ENCODE measurements around the gene CRHBP. TPM values are rescaled to one million over a fixed set of nuclear protein-coding genes. Genes with fewer than 3 reads are reported as not detected.

Gene CRHBP
- total RNA-seq, 1 experiment from 2014 or later: 27.8 TPM

GRCh38 chr5:76964060-76964459 lies 11.2 kb downstream of the CRHBP start:
- Histone ChIP-seq H3K79me2 (ENCODE audit: low read length) (no peaks in the 10 kb centered on the region), H4K20me1 (ENCODE audit: insufficient read depth, low read depth, low read length) (no peaks in the 10 kb centered on the region), H3K4me1 (ENCODE audit: low read length) (peaks cover 16% of the 10 kb centered on the region), H3K9me3 (ENCODE audit: low read length) (no peaks in the 10 kb centered on the region), H3K36me3 (ENCODE audit: insufficient read depth, low read length) (no peaks in the 10 kb centered on the region; the same call in 1 of the 2 replicates), H3K4me3 (ENCODE audit: low read length) (no peak overlapping the region), H3K9me2 (replicated peaks; ENCODE audit: insufficient read depth, low read length) (no peaks in the 10 kb centered on the region), H3K9ac (ENCODE audit: low read length) (no peak overlapping the region), H3K4me2 (ENCODE audit: low read depth, low read length, poor library complexity, severe bottlenecking) (no peak overlapping the region), H3K27ac (ENCODE audit: low read length) (no peak overlapping the region), H2AFZ (ENCODE audit: low read length) (no peak overlapping the region), H3K27me3 (ENCODE audit: low read length) (no peaks in the 10 kb centered on the region)
- DNase-seq: no peak

- H3K4me1 ChIP-seq (ENCODE audit: low read length): no peaks in the 10 kb centered on the region
- no peaks in the 10 kb centered on the region for H3K79me2 ChIP-seq (ENCODE audit: low read length)
- no peak overlapping the region for H3K27ac ChIP-seq (ENCODE audit: low read length)
- H3K36me3 ChIP-seq (ENCODE audit: insufficient read depth, low read length): 0 out of 2 replicates have a peak, but pooled peaks cover 3% of the 10 kb centered on the region
- no peak overlapping the region for H3K4me2 ChIP-seq (ENCODE audit: low read depth, low read length, poor library complexity, severe bottlenecking)
- no peak overlapping the region for H2AFZ ChIP-seq (ENCODE audit: low read length)
- H3K27me3 ChIP-seq (ENCODE audit: low read length): no peaks in the 10 kb centered on the region
- H3K9ac ChIP-seq (ENCODE audit: low read length): no peak overlapping the region; the same call in 1 of the 2 replicates
- no peaks in the 10 kb centered on the region for H3K9me2 ChIP-seq (replicated peaks; ENCODE audit: insufficient read depth, low read length)
- H3K9me3 ChIP-seq (ENCODE audit: low read length): no peaks in the 10 kb centered on the region
- no peak overlapping the region for H3K4me3 ChIP-seq (ENCODE audit: low read length)
- DNase-seq: no peak
- H4K20me1 ChIP-seq (ENCODE audit: insufficient read depth, low read depth, low read length): no peaks in the 10 kb centered on the region
Measured at GRCh38 chr5:76971511-76971910, 18.7 kb downstream of the CRHBP start.

GRCh38 chr5:76972689-76973088 lies 19.8 kb downstream of the CRHBP start:
- H3K4me1 ChIP-seq (ENCODE audit: low read length): no peaks in the 10 kb centered on the region
- H3K9me2 ChIP-seq (replicated peaks; ENCODE audit: insufficient read depth, low read length): no peaks in the 10 kb centered on the region
- no peak overlapping the region for H3K4me3 ChIP-seq (ENCODE audit: low read length)
- no peak overlapping the region for H3K27ac ChIP-seq (ENCODE audit: low read length)
- no peaks in the 10 kb centered on the region for H4K20me1 ChIP-seq (ENCODE audit: insufficient read depth, low read depth, low read length)
- H3K27me3 ChIP-seq (ENCODE audit: low read length): no peaks in the 10 kb centered on the region
- H3K79me2 ChIP-seq (ENCODE audit: low read length): no peaks in the 10 kb centered on the region
- no peak overlapping the region for H3K9ac ChIP-seq (ENCODE audit: low read length)
- H2AFZ ChIP-seq (ENCODE audit: low read length): no peak overlapping the region
- DNase-seq: no peak
- H3K9me3 ChIP-seq (ENCODE audit: low read length): no peaks in the 10 kb centered on the region
- H3K4me2 ChIP-seq (ENCODE audit: low read depth, low read length, poor library complexity, severe bottlenecking): no peak overlapping the region
- H3K36me3 ChIP-seq (ENCODE audit: insufficient read depth, low read length): 0 out of 2 replicates have a peak, but pooled peaks cover 3% of the 10 kb centered on the region

- Histone ChIP-seq H2AFZ (ENCODE audit: low read length) (no peak overlapping the region), H3K27me3 (ENCODE audit: low read length) (no peaks in the 10 kb centered on the region), H3K36me3 (ENCODE audit: insufficient read depth, low read length) (0 out of 2 replicates have a peak, but pooled peaks cover 3% of the 10 kb centered on the region), H3K4me2 (ENCODE audit: low read depth, low read length, poor library complexity, severe bottlenecking) (no peak overlapping the region), H3K9me2 (replicated peaks; ENCODE audit: insufficient read depth, low read length) (no peaks in the 10 kb centered on the region), H4K20me1 (ENCODE audit: insufficient read depth, low read depth, low read length) (no peaks in the 10 kb centered on the region), H3K9ac (ENCODE audit: low read length) (no peak overlapping the region), H3K79me2 (ENCODE audit: low read length) (no peaks in the 10 kb centered on the region), H3K4me3 (ENCODE audit: low read length) (no peak overlapping the region), H3K27ac (ENCODE audit: low read length) (no peak overlapping the region), H3K9me3 (ENCODE audit: low read length) (no peaks in the 10 kb centered on the region), H3K4me1 (ENCODE audit: low read length) (no peaks in the 10 kb centered on the region)
- DNase-seq: no peak
Measured at GRCh38 chr5:76974785-76975184, 21.9 kb downstream of the CRHBP start.

GRCh38 chr5:76978869-76979268 lies 26.0 kb downstream of the CRHBP start:
- Histone ChIP-seq H3K4me3 (ENCODE audit: low read length) (no peak overlapping the region), H4K20me1 (ENCODE audit: insufficient read depth, low read depth, low read length) (no peaks in the 10 kb centered on the region), H3K9me3 (ENCODE audit: low read length) (no peaks in the 10 kb centered on the region), H3K4me1 (ENCODE audit: low read length) (no peaks in the 10 kb centered on the region), H2AFZ (ENCODE audit: low read length) (no peak overlapping the region), H3K9ac (ENCODE audit: low read length) (no peak overlapping the region), H3K27ac (ENCODE audit: low read length) (no peak overlapping the region), H3K36me3 (ENCODE audit: insufficient read depth, low read length) (0 out of 2 replicates have a peak, but pooled peaks cover 3% of the 10 kb centered on the region), H3K79me2 (ENCODE audit: low read length) (no peaks in the 10 kb centered on the region), H3K9me2 (replicated peaks; ENCODE audit: insufficient read depth, low read length) (no peaks in the 10 kb centered on the region), H3K27me3 (ENCODE audit: low read length) (no peaks in the 10 kb centered on the region), H3K4me2 (ENCODE audit: low read depth, low read length, poor library complexity, severe bottlenecking) (no peak overlapping the region)
- DNase-seq: no peak

- no peaks in the 10 kb centered on the region for H3K79me2 ChIP-seq (ENCODE audit: low read length)
- H3K27ac ChIP-seq (ENCODE audit: low read length): no peak overlapping the region
- no peaks in the 10 kb centered on the region for H3K27me3 ChIP-seq (ENCODE audit: low read length)
- H4K20me1 ChIP-seq (ENCODE audit: insufficient read depth, low read depth, low read length): no peaks in the 10 kb centered on the region
- 0 out of 2 replicates have a peak, but pooled peaks cover 3% of the 10 kb centered on the region for H3K36me3 ChIP-seq (ENCODE audit: insufficient read depth, low read length)
- DNase-seq: no peak
- H3K9ac ChIP-seq (ENCODE audit: low read length): no peak overlapping the region
- H2AFZ ChIP-seq (ENCODE audit: low read length): no peak overlapping the region
- H3K4me1 ChIP-seq (ENCODE audit: low read length): no peaks in the 10 kb centered on the region
- no peaks in the 10 kb centered on the region for H3K9me2 ChIP-seq (replicated peaks; ENCODE audit: insufficient read depth, low read length)
- no peak overlapping the region for H3K4me3 ChIP-seq (ENCODE audit: low read length)
- no peaks in the 10 kb centered on the region for H3K9me3 ChIP-seq (ENCODE audit: low read length)
- no peak overlapping the region for H3K4me2 ChIP-seq (ENCODE audit: low read depth, low read length, poor library complexity, severe bottlenecking)
Measured at GRCh38 chr5:76980518-76981144, 27.8 kb downstream of the CRHBP start.

- no peak overlapping the region for H3K4me3 ChIP-seq (ENCODE audit: low read length)
- H3K9ac ChIP-seq (ENCODE audit: low read length): no peak overlapping the region
- H3K27me3 ChIP-seq (ENCODE audit: low read length): no peaks in the 10 kb centered on the region
- H3K4me2 ChIP-seq (ENCODE audit: low read depth, low read length, poor library complexity, severe bottlenecking): no peak overlapping the region
- no peak for DNase-seq
- no peaks in the 10 kb centered on the region for H3K9me2 ChIP-seq (replicated peaks; ENCODE audit: insufficient read depth, low read length)
- H3K27ac ChIP-seq (ENCODE audit: low read length): no peak overlapping the region
- H3K9me3 ChIP-seq (ENCODE audit: low read length): no peaks in the 10 kb centered on the region
- H3K79me2 ChIP-seq (ENCODE audit: low read length): no peaks in the 10 kb centered on the region
- no peak overlapping the region for H2AFZ ChIP-seq (ENCODE audit: low read length)
- no peaks in the 10 kb centered on the region for H3K36me3 ChIP-seq (ENCODE audit: insufficient read depth, low read length)
- H3K4me1 ChIP-seq (ENCODE audit: low read length): no peaks in the 10 kb centered on the region
- H4K20me1 ChIP-seq (ENCODE audit: insufficient read depth, low read depth, low read length): no peaks in the 10 kb centered on the region
Measured at GRCh38 chr5:76982450-76982849, 29.6 kb downstream of the CRHBP start.

GRCh38 chr5:76983468-76983867 lies 30.6 kb downstream of the CRHBP start:
- H3K4me2 ChIP-seq (ENCODE audit: low read depth, low read length, poor library complexity, severe bottlenecking): no peak overlapping the region
- H3K27me3 ChIP-seq (ENCODE audit: low read length): no peaks in the 10 kb centered on the region
- H3K9me2 ChIP-seq (replicated peaks; ENCODE audit: insufficient read depth, low read length): no peaks in the 10 kb centered on the region
- H3K9ac ChIP-seq (ENCODE audit: low read length): no peak overlapping the region
- H3K9me3 ChIP-seq (ENCODE audit: low read length): no peaks in the 10 kb centered on the region
- no peaks in the 10 kb centered on the region for H3K79me2 ChIP-seq (ENCODE audit: low read length)
- no peak for DNase-seq
- no peak overlapping the region for H3K27ac ChIP-seq (ENCODE audit: low read length)
- H3K36me3 ChIP-seq (ENCODE audit: insufficient read depth, low read length): no peaks in the 10 kb centered on the region
- H2AFZ ChIP-seq (ENCODE audit: low read length): no peak overlapping the region
- no peaks in the 10 kb centered on the region for H4K20me1 ChIP-seq (ENCODE audit: insufficient read depth, low read depth, low read length)
- H3K4me3 ChIP-seq (ENCODE audit: low read length): no peak overlapping the region
- H3K4me1 ChIP-seq (ENCODE audit: low read length): no peaks in the 10 kb centered on the region

Data from Karpas-422 (cell line).